Adrenal gland (tissue), 19 donors: ENCODE results near the gene UBE2L5. TPM values are rescaled to one million over a fixed set of nuclear protein-coding genes. Genes with fewer than 3 reads are reported as not detected.

ENCODE experiments used
- DNase-seq, 7 donors: peaks; one replicate each; pipeline ENCODE4 v3.0.0-alpha.2; 2019 to 2020
- H3K27ac ChIP-seq, 5 donors: fragments of 200-600 bp; sonication (generic) in 4 of 5; 1 replicate in 3 of 5; 2 replicates in 2 of 5; pipeline versions ENCODE4 v1.5.1 to v1.8.0; 2016 to 2020; ENCODE audit warnings: mild to moderate bottlenecking in 1 of 5
- H3K27me3 ChIP-seq: fragments of 200-600 bp; 2 replicates; pipeline ENCODE4 v1.8.0; 2021
- H3K36me3 ChIP-seq, 2 donors: fragments of 200-600 bp; replicated peaks in 1 of 2; 1 replicate in 1 of 2; 2 replicates in 1 of 2; pipeline versions ENCODE4 v1.5.1 to v1.8.0; 2018 to 2022
- H3K4me1 ChIP-seq, 2 donors: fragments of 200-600 bp; replicated peaks in 1 of 2; 1 replicate in 1 of 2; 2 replicates in 1 of 2; pipeline versions ENCODE4 v1.5.1 to v1.8.0; 2018 to 2021
- H3K4me3 ChIP-seq, 4 donors: fragments of 200-600 bp; sonication (generic) in 3 of 4; one replicate each; pipeline ENCODE4 v1.5.1; 2016 to 2018
- H3K9me3 ChIP-seq, 3 donors: fragments of 200-600 bp; sonication (generic) in 1 of 3; replicated peaks in 1 of 3; 1 replicate in 2 of 3; 2 replicates in 1 of 3; pipeline versions ENCODE4 v1.5.1 to v1.8.0; 2016 to 2021
- CTCF ChIP-seq, 6 experiments: fragments of 450-650 bp in 4 of 6; fragments of 200-600 bp in 2 of 6; sonication (generic) in 1 of 6; IDR thresholded peaks; 1 replicate in 5 of 6; 2 replicates in 1 of 6; pipeline versions ENCODE4 v1.5.1 to v1.8.0; 2016 to 2021; ENCODE audit warnings: antibody characterized with exemption in 6 of 6, mild to moderate bottlenecking in 2 of 6, moderate library complexity in 1 of 6
- POLR2A ChIP-seq, 2 donors: fragments of 450-650 bp; IDR thresholded peaks; one replicate each; pipeline ENCODE4 v1.6.1; 2017; ENCODE audit warnings: antibody characterized with exemption in 2 of 2, mild to moderate bottlenecking in 2 of 2, moderate library complexity in 1 of 2
- WGBS, 4 donors: extraction: QIAGEN DNeasy Blood & Tissue Kit in 2 of 4; methylation state at CpG; one replicate each; pipeline versions ENCODE4 v1.1.5 to v1.1.7; 2013 to 2017; 5-methylcytosine and 5-hydroxymethylcytosine counted together
- intact Hi-C, 2 donors: fragments of 100-400 bp; cut with DNase I; formaldehyde crosslinking; loops; one replicate each; pipeline versions ENCODE4 v1.14.1 to v1.15.0; 2022 to 2023
- long read RNA-seq, 10 donors: library from polyadenylated mRNA in 3 of 10; unstranded in 2 of 10; stranded (forward) in 1 of 10; transcript quantifications; one replicate each; pipeline ENCODE4 v2.0.0 and lab custom pipeline, GENCODE V29; 2021 to 2026
- polyA plus RNA-seq, 3 donors: library from polyadenylated mRNA; stranded (reverse); fragments of 200-250 nt in 2 of 3; fragments of 350-450 nt in 1 of 3; fragmentation: Illumina TruSeq in 1 of 3; extraction: RNeasy Lipid Tissue Mini Kit (QIAGEN cat#74804) in 1 of 3; gene quantifications; one replicate each; pipeline ENCODE4 v1.2.3, GENCODE V29; 2013 to 2014
- total RNA-seq, 9 donors: library from RNA; depleted of rRNA in 4 of 9; stranded (reverse); fragments of >200 nt in 4 of 9; fragments of 120-200 nt in 1 of 9; fragmentation: NEBNext Ultra II Directional in 1 of 9; extraction: Animal tissue kit (Norgen Biotek cat#: 25700) in 1 of 9; gene quantifications; one replicate each; pipeline versions ENCODE4 v1.1.0 to v1.2.4, GENCODE V29; 2013 to 2023
- donor health status: healthy with polysubstance abuse.
- donor health status: Bipolar disorder and iron deficiency.
- donor health status: DM: yes; HTN: yes; CAD: no.
- donor health status: DM: no; HTN: no; CAD: no.
- donor health status: DM: no; HTN: no; CAD: no.
- donor health status: DM: yes; HTN: yes; CAD: no.

Gene UBE2L5
- total RNA-seq (under 1 TPM in 2 of 9 donors, not detected in 7; 0.18 to 0.28 TPM), polyA plus RNA-seq (under 1 TPM in 2 of 3 donors, not detected in 1; 0.03 to 0.16 TPM)
- long read RNA-seq, donor 1, result 0 reads
- long read RNA-seq, donor 2, result 0 reads
- long read RNA-seq, donor 3, result 0 reads
- long read RNA-seq, donor 4, result 0 reads
- long read RNA-seq, donor 5, partial matches to known transcripts, result 1 of 1 reads
- long read RNA-seq, donor 5, other reads (novel, unspliced or antisense), result 0 of 1 reads
- long read RNA-seq, donor 6, result 0 reads
- long read RNA-seq, donor 7, result 0 reads
- long read RNA-seq, donor 8, partial matches to known transcripts, result 0 of 2 reads
- long read RNA-seq, donor 8, other reads (novel, unspliced or antisense), result 0 of 2 reads
- long read RNA-seq, donor 9, result 0 reads
- long read RNA-seq, donor 10, result 0 reads

- intact Hi-C loops, result no loop called here
- Histone ChIP-seq H3K27me3 (no peaks in the 10 kb centered on the region), H3K9me3 (no peaks in the 10 kb centered on the region), H3K4me1 (peaks cover 5 to 9% of the 10 kb centered on the region in 2 donors), H3K4me3 (peak within 1 kb of the TSS in 3 of 4 donors; percentile 27 to 65 (median 55)), H3K36me3 (no peaks in the 10 kb centered on the region), H3K27ac (peak within 1 kb of the TSS; percentile 84 to 95 (median 92))
- WGBS, 4 donors, result 0 to 2% (median 1%) methylated on average over 19 to 57 of the region's 57 CpGs
- peak; percentile 76 to 87 for TF ChIP-seq POLR2A (IDR thresholded peaks at IDR 0.05)
- no peak for TF ChIP-seq CTCF (IDR thresholded peaks at IDR 0.05)
- peak; percentile 70 to 85 (median 82) for DNase-seq
Observed at GRCh38 chr13:30422054-30422839, at the start of gene UBE2L5. Gene UBE2L5 (plus strand): TSS chr13:30422493. CDS start chr13:30427991, 5,498 bp downstream.

GRCh38 chr13:30373727-30374126 is 48.6 kb upstream of the UBE2L5 start:
- intact Hi-C loops, result no loop called here
- WGBS, 4 donors, result 70 to 77% (median 75%) methylated on average over 9 of the region's 9 CpGs
- no peak overlapping the region for H3K4me3 ChIP-seq

GRCh38 chr13:30375265-30375835 is 46.9 kb upstream of the UBE2L5 start:
- intact Hi-C loops, result no loop called here
- Histone ChIP-seq H3K4me3 (no peak overlapping the region), H3K27me3 (no peaks in the 10 kb centered on the region), H3K27ac (no peak overlapping the region), H3K36me3 (no peaks in the 10 kb centered on the region), H3K9me3 (no peaks in the 10 kb centered on the region), H3K4me1 (no peaks in the 10 kb centered on the region)
- WGBS, 4 donors, result 84 to 87% (median 86%) methylated on average over 13 to 14 of the region's 14 CpGs
- DNase-seq, result no peak
- no peak for TF ChIP-seq POLR2A (IDR thresholded peaks at IDR 0.05)
- TF ChIP-seq CTCF (IDR thresholded peaks at IDR 0.05), result no peak

More at GRCh38 chr13:30373727-30374126, 48.6 kb upstream of the UBE2L5 start:
- TF ChIP-seq CTCF (IDR thresholded peaks at IDR 0.05) (no peak), POLR2A (IDR thresholded peaks at IDR 0.05) (no peak)
- DNase-seq, result no peak
- no peaks in the 10 kb centered on the region for H3K36me3 ChIP-seq
- H3K9me3 ChIP-seq, result no peaks in the 10 kb centered on the region
- no peaks in the 10 kb centered on the region for H3K27me3 ChIP-seq
- H3K4me1 ChIP-seq, result no peaks in the 10 kb centered on the region
- H3K27ac ChIP-seq, result no peak overlapping the region
